ENCODE measurements around the gene BATF2. TPM values are rescaled to one million over a fixed set of nuclear protein-coding genes. Genes with fewer than 3 reads are reported as not detected.

BATF2 gene
- total and polyA plus RNA-seq, 9 of the 15 experiments (the other 6 are each of a cell fraction or from before 2014, with no cell fraction given) = 1.7 to 8.9 (median 6.4) TPM

DNA sequence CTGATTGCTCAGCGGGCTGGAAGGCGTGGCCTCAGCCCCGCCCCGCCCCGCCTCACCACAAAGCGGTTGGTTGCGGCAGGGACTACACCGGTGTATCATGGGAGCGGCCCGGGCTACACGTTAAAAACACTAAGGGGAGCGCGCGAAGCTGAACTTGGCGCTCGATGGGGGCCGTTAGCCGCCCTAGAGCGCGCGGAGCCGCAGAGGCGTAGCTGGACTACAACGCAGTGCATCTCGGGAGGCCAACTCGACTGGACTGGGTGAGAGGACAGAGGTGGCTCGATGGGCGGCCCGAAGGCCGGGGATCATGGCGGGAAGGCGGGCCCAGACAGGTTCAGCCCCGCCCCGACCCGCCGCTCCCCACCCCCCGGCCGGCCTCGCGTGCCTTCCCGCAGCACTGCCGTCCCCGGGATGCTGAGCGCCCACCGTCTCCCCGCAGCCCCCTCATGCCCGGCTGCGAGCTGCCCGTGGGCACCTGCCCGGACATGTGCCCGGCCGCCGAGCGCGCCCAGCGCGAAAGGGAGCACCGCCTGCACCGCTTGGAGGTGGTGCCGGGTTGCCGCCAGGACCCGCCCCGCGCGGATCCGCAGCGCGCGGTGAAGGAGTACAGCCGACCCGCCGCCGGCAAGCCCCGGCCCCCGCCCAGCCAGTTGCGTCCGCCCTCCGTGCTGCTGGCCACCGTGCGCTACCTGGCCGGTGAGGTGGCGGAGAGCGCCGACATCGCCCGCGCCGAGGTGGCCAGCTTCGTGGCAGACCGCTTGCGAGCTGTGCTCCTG is 44.3 kb upstream of the BATF2 start, which contains the start of gene SAC3D1 (continued):
- TF ChIP-seq DDX20 (tag; IDR thresholded peaks at IDR 0.05; ENCODE audit: low read depth) (no peak), TAF9B (IDR thresholded peaks at IDR 0.05; ENCODE audit: partially characterized antibody) (no peak), ZNF232 (CRISPR knock-in tag; IDR thresholded peaks at IDR 0.05) (0 out of 2 replicates have a peak, but pooled peaks have one; percentile 67), ZNF707 (CRISPR knock-in tag; conservative IDR thresholded peaks at IDR 0.05) (no peak), HEY1 (CRISPR knock-in tag; IDR thresholded peaks at IDR 0.05; ENCODE audit: borderline replicate concordance) (no peak), KDM2B (CRISPR knock-in tag; IDR thresholded peaks at IDR 0.05) (no peak), CCAR2 (IDR thresholded peaks at IDR 0.05; ENCODE audit: low read depth, low read length) (no peak), SP2 (IDR thresholded peaks at IDR 0.05; ENCODE audit: extremely low read depth, low read depth, low read length, poor library complexity, severe bottlenecking) (no peak), ZKSCAN3 (CRISPR knock-in tag; IDR thresholded peaks at IDR 0.05) (no peak), TRIM24 (IDR thresholded peaks at IDR 0.05) (peak; percentile 65 to 73; a peak in 2 of 4 replicates), HIVEP1 (CRISPR knock-in tag; IDR thresholded peaks at IDR 0.05) (no peak), RBM25 (IDR thresholded peaks at IDR 0.05; ENCODE audit: low read depth, low read length, severe bottlenecking) (no peak), CBX2 (IDR thresholded peaks at IDR 0.05; ENCODE audit: insufficient read depth, low read length, poor library complexity, severe bottlenecking) (no peak), NR2C1 (IDR thresholded peaks at IDR 0.05) (peak; percentile 84), NR2C1 (tag; IDR thresholded peaks at IDR 0.05) (peak; percentile 94), CSDE1 (IDR thresholded peaks at IDR 0.05) (no peak), POLR2B (IDR thresholded peaks at IDR 0.05; ENCODE audit: low read depth, partially characterized antibody) (peak; percentile 73), ZNF143 (CRISPR knock-in tag; IDR thresholded peaks at IDR 0.05) (peak; percentile 84)
- TF ChIP-seq, protein P1, sequence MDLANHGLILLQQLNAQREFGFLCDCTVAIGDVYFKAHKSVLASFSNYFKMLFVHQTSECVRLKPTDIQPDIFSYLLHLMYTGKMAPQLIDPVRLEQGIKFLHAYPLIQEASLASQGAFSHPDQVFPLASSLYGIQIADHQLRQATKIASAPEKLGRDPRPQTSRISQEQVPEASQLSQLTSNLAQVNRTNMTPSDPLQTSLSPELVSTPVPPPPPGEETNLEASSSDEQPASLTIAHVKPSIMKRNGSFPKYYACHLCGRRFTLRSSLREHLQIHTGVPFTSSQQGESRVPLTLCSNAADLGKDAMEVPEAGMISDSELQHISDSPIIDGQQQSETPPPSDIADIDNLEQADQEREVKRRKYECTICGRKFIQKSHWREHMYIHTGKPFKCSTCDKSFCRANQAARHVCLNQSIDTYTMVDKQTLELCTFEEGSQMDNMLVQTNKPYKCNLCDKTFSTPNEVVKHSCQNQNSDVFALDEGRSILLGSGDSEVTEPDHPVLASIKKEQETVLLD (IDR thresholded peaks at IDR 0.05) = no peak
- TF ChIP-seq, protein P2, sequence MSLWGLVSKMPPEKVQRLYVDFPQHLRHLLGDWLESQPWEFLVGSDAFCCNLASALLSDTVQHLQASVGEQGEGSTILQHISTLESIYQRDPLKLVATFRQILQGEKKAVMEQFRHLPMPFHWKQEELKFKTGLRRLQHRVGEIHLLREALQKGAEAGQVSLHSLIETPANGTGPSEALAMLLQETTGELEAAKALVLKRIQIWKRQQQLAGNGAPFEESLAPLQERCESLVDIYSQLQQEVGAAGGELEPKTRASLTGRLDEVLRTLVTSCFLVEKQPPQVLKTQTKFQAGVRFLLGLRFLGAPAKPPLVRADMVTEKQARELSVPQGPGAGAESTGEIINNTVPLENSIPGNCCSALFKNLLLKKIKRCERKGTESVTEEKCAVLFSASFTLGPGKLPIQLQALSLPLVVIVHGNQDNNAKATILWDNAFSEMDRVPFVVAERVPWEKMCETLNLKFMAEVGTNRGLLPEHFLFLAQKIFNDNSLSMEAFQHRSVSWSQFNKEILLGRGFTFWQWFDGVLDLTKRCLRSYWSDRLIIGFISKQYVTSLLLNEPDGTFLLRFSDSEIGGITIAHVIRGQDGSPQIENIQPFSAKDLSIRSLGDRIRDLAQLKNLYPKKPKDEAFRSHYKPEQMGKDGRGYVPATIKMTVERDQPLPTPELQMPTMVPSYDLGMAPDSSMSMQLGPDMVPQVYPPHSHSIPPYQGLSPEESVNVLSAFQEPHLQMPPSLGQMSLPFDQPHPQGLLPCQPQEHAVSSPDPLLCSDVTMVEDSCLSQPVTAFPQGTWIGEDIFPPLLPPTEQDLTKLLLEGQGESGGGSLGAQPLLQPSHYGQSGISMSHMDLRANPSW (CRISPR knock-in tag; IDR thresholded peaks at IDR 0.05) = no peak
- TF ChIP-seq, protein P3, sequence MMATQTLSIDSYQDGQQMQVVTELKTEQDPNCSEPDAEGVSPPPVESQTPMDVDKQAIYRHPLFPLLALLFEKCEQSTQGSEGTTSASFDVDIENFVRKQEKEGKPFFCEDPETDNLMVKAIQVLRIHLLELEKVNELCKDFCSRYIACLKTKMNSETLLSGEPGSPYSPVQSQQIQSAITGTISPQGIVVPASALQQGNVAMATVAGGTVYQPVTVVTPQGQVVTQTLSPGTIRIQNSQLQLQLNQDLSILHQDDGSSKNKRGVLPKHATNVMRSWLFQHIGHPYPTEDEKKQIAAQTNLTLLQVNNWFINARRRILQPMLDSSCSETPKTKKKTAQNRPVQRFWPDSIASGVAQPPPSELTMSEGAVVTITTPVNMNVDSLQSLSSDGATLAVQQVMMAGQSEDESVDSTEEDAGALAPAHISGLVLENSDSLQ (IDR thresholded peaks at IDR 0.05) = no peak
- TF ChIP-seq, protein P4, sequence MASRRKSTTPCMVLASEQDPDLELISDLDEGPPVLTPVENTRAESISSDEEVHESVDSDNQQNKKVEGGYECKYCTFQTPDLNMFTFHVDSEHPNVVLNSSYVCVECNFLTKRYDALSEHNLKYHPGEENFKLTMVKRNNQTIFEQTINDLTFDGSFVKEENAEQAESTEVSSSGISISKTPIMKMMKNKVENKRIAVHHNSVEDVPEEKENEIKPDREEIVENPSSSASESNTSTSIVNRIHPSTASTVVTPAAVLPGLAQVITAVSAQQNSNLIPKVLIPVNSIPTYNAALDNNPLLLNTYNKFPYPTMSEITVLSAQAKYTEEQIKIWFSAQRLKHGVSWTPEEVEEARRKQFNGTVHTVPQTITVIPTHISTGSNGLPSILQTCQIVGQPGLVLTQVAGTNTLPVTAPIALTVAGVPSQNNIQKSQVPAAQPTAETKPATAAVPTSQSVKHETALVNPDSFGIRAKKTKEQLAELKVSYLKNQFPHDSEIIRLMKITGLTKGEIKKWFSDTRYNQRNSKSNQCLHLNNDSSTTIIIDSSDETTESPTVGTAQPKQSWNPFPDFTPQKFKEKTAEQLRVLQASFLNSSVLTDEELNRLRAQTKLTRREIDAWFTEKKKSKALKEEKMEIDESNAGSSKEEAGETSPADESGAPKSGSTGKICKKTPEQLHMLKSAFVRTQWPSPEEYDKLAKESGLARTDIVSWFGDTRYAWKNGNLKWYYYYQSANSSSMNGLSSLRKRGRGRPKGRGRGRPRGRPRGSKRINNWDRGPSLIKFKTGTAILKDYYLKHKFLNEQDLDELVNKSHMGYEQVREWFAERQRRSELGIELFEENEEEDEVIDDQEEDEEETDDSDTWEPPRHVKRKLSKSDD (conservative IDR thresholded peaks at IDR 0.05; ENCODE audit: low read length) = no peak
